HCT116 (cell line): ENCODE results near the gene SEC22C. TPM values are rescaled to one million over a fixed set of nuclear protein-coding genes. Genes with fewer than 3 reads are reported as not detected.

ENCODE experiments used
- ATAC-seq: fragments of 200-7000 bp; cut with Tn5 transposase; 2 replicates; pipeline ENCODE4 v1.9.1; 2020; ENCODE audit warnings: mild to moderate bottlenecking, moderate library complexity
- BruUV-seq: library from RNA; stranded (reverse); fragments of 400-500 nt; replicated peaks from 2 replicates; lab custom pipeline; 2021; lab: Mats Ljungman, UMichigan
- CTCF ChIA-PET: fragments of 300-600 bp; sonication (Branson Sonifier 250); formaldehyde crosslinking; loops from one replicate; lab custom pipeline; 2021; ENCODE audit warnings: antibody characterized with exemption; lab: Charles Lee
- POLR2A ChIA-PET: fragments of 300-600, 350-600 bp; sonication (Branson Sonifier 250); formaldehyde crosslinking; loops from one replicate; lab custom pipeline; 2021; ENCODE audit warnings: antibody characterized with exemption; lab: Charles Lee
- RAD21 ChIA-PET, 2 experiments: fragments of 300-600 bp; sonication (Branson Sonifier 250); formaldehyde crosslinking; loops; one replicate each; lab custom pipeline; 2023; ENCODE audit warnings: low total read pairs in 2 of 2; ENCODE audit not compliant: uncharacterized antibody in 2 of 2, unreplicated experiment in 2 of 2, low non-redundant PET in 1 of 2; lab: Charles Lee
- DNase-seq: peaks from one replicate; pipeline ENCODE4 v3.0.0-alpha.2; 2010; ENCODE audit warnings: low read depth, low spot score
- H2AFZ ChIP-seq: fragments of 200-600 bp; shearing (Covaris generic), sonication (generic); 2 replicates; pipeline ENCODE4 v1.6.1; 2017; ENCODE audit warnings: low read depth, mixed run types, mixed read lengths, antibody characterized with exemption, low read length; ENCODE audit not compliant: poor library complexity, severe bottlenecking
- H3K27ac ChIP-seq: 2 replicates; pipeline ENCODE4 v1.5.1; 2012; ENCODE audit warnings: low read depth, low read length
- H3K27me3 ChIP-seq: fragments of 200-600 bp; sonication (generic); 2 replicates; pipeline ENCODE4 v1.6.1; 2016; ENCODE audit warnings: mixed run types, low read length, mixed read lengths; ENCODE audit not compliant: insufficient read depth
- H3K36me3 ChIP-seq, 2 experiments: fragments of 200-500 bp in 1 of 2; fragments of 200-600 bp in 1 of 2; sonication (Bioruptor generic) in 1 of 2; sonication (generic) in 1 of 2; 2 replicates each; pipeline versions ENCODE4 v1.5.1 to v1.6.1; 2014 to 2016; ENCODE audit warnings: low read length in 2 of 2, inconsistent platforms in 1 of 2, mixed read lengths in 1 of 2, mixed run types in 1 of 2; ENCODE audit not compliant: insufficient read depth in 2 of 2, control insufficient read depth in 1 of 2
- H3K4me1 ChIP-seq, 2 experiments: fragments of 200-600 bp in 1 of 2; sonication (generic) in 1 of 2; 2 replicates each; pipeline versions ENCODE4 v1.5.1 to v1.6.1; 2012 to 2017; ENCODE audit warnings: low read length in 2 of 2, inconsistent platforms in 1 of 2, mild to moderate bottlenecking in 1 of 2, mixed read lengths in 1 of 2, mixed run types in 1 of 2, moderate library complexity in 1 of 2; ENCODE audit not compliant: insufficient read depth in 2 of 2, control insufficient read depth in 1 of 2
- H3K4me2 ChIP-seq: fragments of 200-600 bp; sonication (generic); 2 replicates; pipeline ENCODE4 v1.6.1; 2017; ENCODE audit warnings: mixed run types, low read length, mixed read lengths
- H3K4me3 ChIP-seq, 2 experiments: fragments of 200-600 bp in 1 of 2; sonication (generic) in 1 of 2; replicated peaks in 1 of 2; 2 replicates each; pipeline ENCODE4 v1.5.1; 2011 to 2016; ENCODE audit warnings: low read length in 2 of 2, control low read depth in 1 of 2, low read depth in 1 of 2, mild to moderate bottlenecking in 1 of 2, mixed read lengths in 1 of 2, mixed run types in 1 of 2
- H3K79me2 ChIP-seq: fragments of 200-600 bp; sonication (generic); 2 replicates; pipeline ENCODE4 v1.6.1; 2017; ENCODE audit warnings: mild to moderate bottlenecking, mixed run types, low read length, moderate library complexity, mixed read lengths; ENCODE audit not compliant: insufficient read depth
- H3K9ac ChIP-seq: fragments of 200-600 bp; sonication (generic); 2 replicates; pipeline ENCODE4 v1.6.1; 2016; ENCODE audit warnings: low read length, mixed read lengths
- H3K9me2 ChIP-seq: fragments of 200-600 bp; sonication (generic), shearing (Covaris generic); 2 replicates; pipeline ENCODE4 v1.6.1; 2017; ENCODE audit warnings: mixed run types, mild to moderate bottlenecking, moderate library complexity; ENCODE audit not compliant: insufficient read depth
- H3K9me3 ChIP-seq, 2 experiments: fragments of 200-500 bp in 1 of 2; fragments of 200-600 bp in 1 of 2; sonication (Bioruptor generic) in 1 of 2; sonication (generic) in 1 of 2; 2 replicates each; pipeline ENCODE4 v1.6.1; 2014 to 2017; ENCODE audit warnings: low read length in 2 of 2, mixed read lengths in 2 of 2, inconsistent platforms in 1 of 2, low read depth in 1 of 2, mild to moderate bottlenecking in 1 of 2, mixed run types in 1 of 2, moderate library complexity in 1 of 2; ENCODE audit not compliant: control insufficient read depth in 1 of 2, insufficient read depth in 1 of 2
- H4K20me1 ChIP-seq: fragments of 200-600 bp; sonication (generic), shearing (Covaris generic); 2 replicates; pipeline ENCODE4 v1.6.1; 2017; ENCODE audit warnings: mixed run types, mild to moderate bottlenecking, moderate library complexity; ENCODE audit not compliant: insufficient read depth
- CBX3 ChIP-seq: IDR thresholded peaks from 2 replicates; pipeline ENCODE4 v1.6.1; 2012; ENCODE audit warnings: low read depth
- CEBPB ChIP-seq: IDR thresholded peaks from 2 replicates; pipeline ENCODE4 v1.6.1; 2012; ENCODE audit warnings: low read depth
- ELF1 ChIP-seq: IDR thresholded peaks from 2 replicates; pipeline ENCODE4 v1.6.1; 2012; ENCODE audit warnings: low read depth, borderline replicate concordance
- EZH2 ChIP-seq: fragments of 200-600 bp; sonication (generic); IDR thresholded peaks from 2 replicates; pipeline ENCODE4 v1.6.1; 2017; ENCODE audit warnings: antibody characterized with exemption, mixed run types
- FOSL1 ChIP-seq: IDR thresholded peaks from 2 replicates; pipeline ENCODE4 v1.6.1; 2012; ENCODE audit warnings: low read depth
- JUND ChIP-seq: IDR thresholded peaks from 2 replicates; pipeline ENCODE4 v1.6.1; 2012
- POLR2AphosphoS5 ChIP-seq: IDR thresholded peaks from 2 replicates; pipeline ENCODE4 v1.6.1; 2011; ENCODE audit warnings: mild to moderate bottlenecking, low read depth, low read length, moderate library complexity
- RAD21 ChIP-seq: IDR thresholded peaks from 2 replicates; pipeline ENCODE4 v1.6.1; 2012; ENCODE audit warnings: low read depth, mild to moderate bottlenecking
- SIN3A ChIP-seq: IDR thresholded peaks from 2 replicates; pipeline ENCODE4 v1.6.1; 2012; ENCODE audit warnings: low read depth
- SRF ChIP-seq: IDR thresholded peaks from 2 replicates; pipeline ENCODE4 v1.6.1; 2012; ENCODE audit warnings: low read depth
- ZFX ChIP-seq: fragments of 450-650 bp; IDR thresholded peaks from 2 replicates; pipeline ENCODE4 v1.6.1; 2017
- ZNF274 ChIP-seq: fragments of 200-500 bp; sonication (Bioruptor generic); IDR thresholded peaks from 2 replicates; pipeline ENCODE4 v1.6.1; 2014; ENCODE audit warnings: mild to moderate bottlenecking, low read depth, low read length, inconsistent platforms
- intact Hi-C: fragments of 100-400 bp; cut with micrococcal nuclease; formaldehyde crosslinking; loops from 2 replicates; pipeline ENCODE4 v1.10.0; 2022
- total RNA-seq: library from RNA; stranded (reverse); gene quantifications from one replicate; pipeline ENCODE4 v1.2.1, GENCODE V29; 2021; ENCODE audit not compliant: unreplicated experiment
- TF ChIP-seq, protein P1 (sequence below): IDR thresholded peaks from 2 replicates; pipeline ENCODE4 v1.6.1; 2012
- TF ChIP-seq, protein P2 (sequence below): IDR thresholded peaks from 2 replicates; pipeline ENCODE4 v1.6.1; 2012; ENCODE audit warnings: low read depth
- TF ChIP-seq, protein P3 (sequence below): IDR thresholded peaks from 2 replicates; pipeline ENCODE4 v1.6.1; 2012
- TF ChIP-seq, protein P4 (sequence below), 3 experiments: fragments of 200-600 bp in 1 of 3; sonication (generic) in 1 of 3; IDR thresholded peaks in 2 of 3; conservative IDR thresholded peaks in 1 of 3; 2 replicates each; pipeline ENCODE4 v1.5.1; 2012 to 2017; ENCODE audit warnings: low read depth in 2 of 3, low read length in 2 of 3, antibody characterized with exemption in 1 of 3, borderline replicate concordance in 1 of 3, control low read depth in 1 of 3, mild to moderate bottlenecking in 1 of 3, mixed read lengths in 1 of 3, mixed run types in 1 of 3, moderate library complexity in 1 of 3; ENCODE audit not compliant: insufficient read depth in 1 of 3

SEC22C gene
- total RNA-seq, 1 experiment from 2014 or later: 43.4 TPM

DNA sequence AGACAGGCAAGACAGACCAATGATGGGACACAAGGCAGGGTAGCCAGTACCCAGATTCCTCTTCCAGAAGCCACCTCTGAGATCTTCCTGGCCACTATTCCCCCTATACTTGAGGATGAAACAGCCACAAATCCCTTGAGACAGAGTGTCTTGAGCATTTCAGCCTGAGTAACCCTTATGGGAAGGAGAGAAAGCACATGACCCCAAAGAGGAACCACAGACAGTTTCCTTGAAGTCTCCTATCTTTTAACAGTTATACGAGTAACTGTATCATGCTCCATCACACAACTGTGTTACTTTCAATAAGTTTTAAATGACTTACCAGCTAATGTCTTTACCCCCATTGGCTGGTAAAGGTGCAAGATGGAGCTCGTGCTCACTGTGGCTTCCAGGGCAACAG is 70.0 kb downstream of the SEC22C start:
- Histone ChIP-seq H3K79me2 (no peaks in the 10 kb centered on the region), H3K4me2 (no peak overlapping the region), H3K27me3 (no peaks in the 10 kb centered on the region), H3K4me1 (peaks cover 7 to 10% of the 10 kb centered on the region in 2 experiments), H3K4me3 (no peak overlapping the region), H3K27ac (no peak overlapping the region), H2AFZ (no peak overlapping the region), H3K9ac (no peak overlapping the region), H4K20me1 (no peaks in the 10 kb centered on the region), H3K36me3 (no peaks in the 10 kb centered on the region), H3K9me3 (no peaks in the 10 kb centered on the region), H3K9me2 (no peaks in the 10 kb centered on the region)
- no peak for DNase-seq
- ChIA-PET CTCF (no interaction called here), POLR2A (no interaction called here), RAD21 (no interaction called here)
- no TSS peak for BruUV-seq
- no peak for ATAC-seq
- TF ChIP-seq FOSL1 (no peak), RAD21 (no peak), ELF1 (no peak), CEBPB (no peak), ZFX (no peak), SIN3A (no peak), CBX3 (no peak), SRF (no peak), JUND (no peak), POLR2AphosphoS5 (no peak), ZNF274 (no peak), EZH2 (no peak)
- TF ChIP-seq, protein P1, sequence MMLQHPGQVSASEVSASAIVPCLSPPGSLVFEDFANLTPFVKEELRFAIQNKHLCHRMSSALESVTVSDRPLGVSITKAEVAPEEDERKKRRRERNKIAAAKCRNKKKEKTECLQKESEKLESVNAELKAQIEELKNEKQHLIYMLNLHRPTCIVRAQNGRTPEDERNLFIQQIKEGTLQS: no peak
- TF ChIP-seq, protein P2, sequence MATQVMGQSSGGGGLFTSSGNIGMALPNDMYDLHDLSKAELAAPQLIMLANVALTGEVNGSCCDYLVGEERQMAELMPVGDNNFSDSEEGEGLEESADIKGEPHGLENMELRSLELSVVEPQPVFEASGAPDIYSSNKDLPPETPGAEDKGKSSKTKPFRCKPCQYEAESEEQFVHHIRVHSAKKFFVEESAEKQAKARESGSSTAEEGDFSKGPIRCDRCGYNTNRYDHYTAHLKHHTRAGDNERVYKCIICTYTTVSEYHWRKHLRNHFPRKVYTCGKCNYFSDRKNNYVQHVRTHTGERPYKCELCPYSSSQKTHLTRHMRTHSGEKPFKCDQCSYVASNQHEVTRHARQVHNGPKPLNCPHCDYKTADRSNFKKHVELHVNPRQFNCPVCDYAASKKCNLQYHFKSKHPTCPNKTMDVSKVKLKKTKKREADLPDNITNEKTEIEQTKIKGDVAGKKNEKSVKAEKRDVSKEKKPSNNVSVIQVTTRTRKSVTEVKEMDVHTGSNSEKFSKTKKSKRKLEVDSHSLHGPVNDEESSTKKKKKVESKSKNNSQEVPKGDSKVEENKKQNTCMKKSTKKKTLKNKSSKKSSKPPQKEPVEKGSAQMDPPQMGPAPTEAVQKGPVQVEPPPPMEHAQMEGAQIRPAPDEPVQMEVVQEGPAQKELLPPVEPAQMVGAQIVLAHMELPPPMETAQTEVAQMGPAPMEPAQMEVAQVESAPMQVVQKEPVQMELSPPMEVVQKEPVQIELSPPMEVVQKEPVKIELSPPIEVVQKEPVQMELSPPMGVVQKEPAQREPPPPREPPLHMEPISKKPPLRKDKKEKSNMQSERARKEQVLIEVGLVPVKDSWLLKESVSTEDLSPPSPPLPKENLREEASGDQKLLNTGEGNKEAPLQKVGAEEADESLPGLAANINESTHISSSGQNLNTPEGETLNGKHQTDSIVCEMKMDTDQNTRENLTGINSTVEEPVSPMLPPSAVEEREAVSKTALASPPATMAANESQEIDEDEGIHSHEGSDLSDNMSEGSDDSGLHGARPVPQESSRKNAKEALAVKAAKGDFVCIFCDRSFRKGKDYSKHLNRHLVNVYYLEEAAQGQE: no peak
- TF ChIP-seq, protein P3, sequence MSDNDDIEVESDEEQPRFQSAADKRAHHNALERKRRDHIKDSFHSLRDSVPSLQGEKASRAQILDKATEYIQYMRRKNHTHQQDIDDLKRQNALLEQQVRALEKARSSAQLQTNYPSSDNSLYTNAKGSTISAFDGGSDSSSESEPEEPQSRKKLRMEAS: no peak
- TF ChIP-seq, protein P4, sequence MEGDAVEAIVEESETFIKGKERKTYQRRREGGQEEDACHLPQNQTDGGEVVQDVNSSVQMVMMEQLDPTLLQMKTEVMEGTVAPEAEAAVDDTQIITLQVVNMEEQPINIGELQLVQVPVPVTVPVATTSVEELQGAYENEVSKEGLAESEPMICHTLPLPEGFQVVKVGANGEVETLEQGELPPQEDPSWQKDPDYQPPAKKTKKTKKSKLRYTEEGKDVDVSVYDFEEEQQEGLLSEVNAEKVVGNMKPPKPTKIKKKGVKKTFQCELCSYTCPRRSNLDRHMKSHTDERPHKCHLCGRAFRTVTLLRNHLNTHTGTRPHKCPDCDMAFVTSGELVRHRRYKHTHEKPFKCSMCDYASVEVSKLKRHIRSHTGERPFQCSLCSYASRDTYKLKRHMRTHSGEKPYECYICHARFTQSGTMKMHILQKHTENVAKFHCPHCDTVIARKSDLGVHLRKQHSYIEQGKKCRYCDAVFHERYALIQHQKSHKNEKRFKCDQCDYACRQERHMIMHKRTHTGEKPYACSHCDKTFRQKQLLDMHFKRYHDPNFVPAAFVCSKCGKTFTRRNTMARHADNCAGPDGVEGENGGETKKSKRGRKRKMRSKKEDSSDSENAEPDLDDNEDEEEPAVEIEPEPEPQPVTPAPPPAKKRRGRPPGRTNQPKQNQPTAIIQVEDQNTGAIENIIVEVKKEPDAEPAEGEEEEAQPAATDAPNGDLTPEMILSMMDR (IDR thresholded peaks at IDR 0.05 in 2 of 3, conservative IDR thresholded peaks at IDR 0.05 in 1 of 3; ENCODE audit: borderline replicate concordance in 1 of 3, insufficient read depth in 1 of 3, low read depth in 2 of 3, low read length in 2 of 3): no peak
- intact Hi-C loops: no loop called here
